ENCODE data around the gene NMNAT2.

The NMNAT2 gene

DNA sequence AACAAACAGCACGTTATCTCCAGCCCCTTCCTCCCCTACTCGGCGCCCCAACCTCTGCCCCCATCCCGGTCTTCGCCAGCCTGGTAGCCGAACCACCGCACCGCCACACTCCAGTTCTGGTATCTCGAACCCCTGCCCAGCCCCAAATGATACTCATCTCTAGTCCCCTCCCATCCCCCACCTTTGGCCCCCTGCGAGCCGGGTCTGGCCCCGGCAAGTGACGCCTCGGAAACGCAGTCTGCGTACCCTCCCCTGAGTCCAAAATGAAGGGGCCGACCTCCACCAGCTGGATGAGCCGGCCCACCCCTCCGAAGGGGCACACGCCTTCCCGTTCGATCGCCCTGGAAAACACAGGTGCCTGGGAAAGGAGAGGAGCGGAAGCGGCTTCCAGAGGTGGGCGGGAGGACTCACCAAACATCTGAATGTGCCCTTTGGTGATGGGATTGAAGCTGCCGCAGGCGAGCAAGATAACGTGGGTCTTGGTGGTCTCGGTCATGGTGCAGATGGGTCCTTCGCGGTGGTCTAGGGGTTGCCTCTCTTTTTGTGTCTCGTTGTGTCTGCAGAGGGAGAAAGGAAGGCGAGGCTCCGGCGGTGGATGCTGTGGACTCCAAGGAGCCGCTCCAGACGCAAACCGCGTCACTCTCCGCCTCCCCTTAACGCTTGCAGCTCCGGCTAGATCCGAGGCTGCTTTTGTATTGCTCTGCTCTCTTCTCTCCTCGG is at the start of gene NMNAT2:
Gene NMNAT2, minus strand, starts transcription at position 609 of the 720 bp plus-strand sequence. Its CDS starts 113 bp downstream, at position 496.
- no peak for DNase-seq (ENCODE audit: low read depth)
- in situ Hi-C loops (cut with HindIII; ENCODE audit: low sequenced_read_pairs): no loop called here
- no peak for TF ChIP-seq CTCF (IDR thresholded peaks at IDR 0.05; ENCODE audit: low read depth, low read length, missing control alignments)
- peak within 1 kb of the TSS; percentile 26 for H3K4me3 ChIP-seq (ENCODE audit: low read depth, low read length)

DNA sequence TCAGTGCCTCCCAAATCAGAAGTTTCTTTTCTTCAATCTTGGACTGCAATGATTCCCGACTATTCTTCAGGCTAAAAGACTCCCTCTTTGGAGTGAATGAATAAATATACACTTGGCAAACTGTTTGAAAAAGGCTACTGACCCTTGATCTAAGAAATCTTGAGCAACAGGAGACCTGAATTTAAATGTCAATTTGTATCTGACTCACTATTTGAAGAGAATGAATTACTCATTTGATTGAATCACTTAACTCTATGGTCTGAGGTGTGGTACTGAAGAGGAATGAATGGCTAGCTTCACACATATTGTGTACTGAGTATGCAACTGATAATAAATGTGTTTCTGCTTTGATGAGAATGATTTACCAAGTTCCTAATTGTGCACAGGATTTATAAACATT is 49.5 kb upstream of the NMNAT2 start:
- TF ChIP-seq CTCF (IDR thresholded peaks at IDR 0.05; ENCODE audit: low read depth, low read length, missing control alignments): no peak
- in situ Hi-C loops (cut with HindIII; ENCODE audit: low sequenced_read_pairs): no loop called here
- no peak overlapping the region for H3K4me3 ChIP-seq (ENCODE audit: low read depth, low read length)
- DNase-seq (ENCODE audit: low read depth): no peak

- DNase-seq (ENCODE audit: low read depth): no peak
- TF ChIP-seq CTCF (IDR thresholded peaks at IDR 0.05; ENCODE audit: low read depth, low read length, missing control alignments): no peak
- no peak overlapping the region for H3K4me3 ChIP-seq (ENCODE audit: low read depth, low read length)
- in situ Hi-C loops (cut with HindIII; ENCODE audit: low sequenced_read_pairs): no loop called here
Observed at GRCh38 chr1:183466781-183467180, 48.6 kb upstream of the NMNAT2 start.

GRCh38 chr1:183463566-183463965 is 45.4 kb upstream of the NMNAT2 start:
- no peak for DNase-seq (ENCODE audit: low read depth)
- no peak overlapping the region for H3K4me3 ChIP-seq (ENCODE audit: low read depth, low read length)
- TF ChIP-seq CTCF (IDR thresholded peaks at IDR 0.05; ENCODE audit: low read depth, low read length, missing control alignments): no peak
- in situ Hi-C loops (cut with HindIII; ENCODE audit: low sequenced_read_pairs): no loop called here

DNA sequence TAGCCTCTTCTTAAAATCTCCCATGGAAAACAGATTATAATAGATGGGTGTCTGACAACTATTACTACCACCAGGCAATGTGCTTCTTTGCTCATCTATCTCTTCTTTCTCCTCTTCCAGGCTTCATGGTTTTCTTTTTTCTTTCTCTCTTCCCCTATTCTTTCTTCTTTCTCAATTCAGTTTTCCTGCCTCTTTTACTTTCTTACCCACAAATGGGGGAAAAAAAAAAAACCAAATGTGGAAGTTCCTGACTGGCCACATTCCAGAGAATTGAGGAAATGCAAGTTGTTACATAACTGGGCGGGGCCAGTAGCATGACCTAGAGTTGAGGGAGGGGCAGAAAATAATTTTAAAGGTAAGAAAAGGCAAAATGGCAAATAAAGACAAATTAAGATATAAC is 43.2 kb upstream of the NMNAT2 start:
- no peak for DNase-seq (ENCODE audit: low read depth)
- no peak for TF ChIP-seq CTCF (IDR thresholded peaks at IDR 0.05; ENCODE audit: low read depth, low read length, missing control alignments)
- H3K4me3 ChIP-seq (ENCODE audit: low read depth, low read length): no peak overlapping the region
- in situ Hi-C loops (cut with HindIII; ENCODE audit: low sequenced_read_pairs): no loop called here

GRCh38 chr1:183460596-183460995 is 42.4 kb upstream of the NMNAT2 start:
- no peak overlapping the region for H3K4me3 ChIP-seq (ENCODE audit: low read depth, low read length)
- DNase-seq (ENCODE audit: low read depth): no peak
- in situ Hi-C loops (cut with HindIII; ENCODE audit: low sequenced_read_pairs): no loop called here

More at GRCh38 chr1:183460596-183460995, 42.4 kb upstream of the NMNAT2 start:
- TF ChIP-seq CTCF (IDR thresholded peaks at IDR 0.05; ENCODE audit: low read depth, low read length, missing control alignments): no peak

Data from astrocyte of the cerebellum (primary cell).